Activated CD4-positive, CD25-positive, alpha-beta regulatory T cell treated with anti-CD3 and anti-CD28 coated beads, Interleukin-2, amount 50 U/mL, for 72 hours (primary cell): ENCODE measurements around the gene EEPD1.
"Not testable (repeated sequence)": the region's sequence is repeated elsewhere in the genome, so short reads cannot be mapped to it uniquely, and the experiment has no call there.

ENCODE experiments used
- DNase-seq: peaks from one replicate; pipeline ENCODE4 v3.0.0; 2021

Gene EEPD1

GRCh38 chr7:36305648-36306047, 152.6 kb downstream of the EEPD1 start:
- no peak for DNase-seq

GRCh38 chr7:36306222-36306621, 153.2 kb downstream of the EEPD1 start:
- no peak for DNase-seq

- DNase-seq = no peak
Observed at GRCh38 chr7:36306722-36307121, 153.7 kb downstream of the EEPD1 start.

GRCh38 chr7:36308031-36308430, 155.0 kb downstream of the EEPD1 start:
- no peak for DNase-seq

GRCh38 chr7:36309301-36309700, 156.2 kb downstream of the EEPD1 start:
- no peak for DNase-seq

- DNase-seq = no peak
Observed at GRCh38 chr7:36309716-36310115, 156.7 kb downstream of the EEPD1 start.

GRCh38 chr7:36310897-36311296, 157.8 kb downstream of the EEPD1 start:
- DNase-seq = no peak

- DNase-seq = no peak
Observed at GRCh38 chr7:36311539-36311938, 158.5 kb downstream of the EEPD1 start.

GRCh38 chr7:36312064-36312914, 159.2 kb downstream of the EEPD1 start:
- DNase-seq = no peak

GRCh38 chr7:36312915-36313334, 159.9 kb downstream of the EEPD1 start:
- no peak for DNase-seq

- DNase-seq = no peak
Observed at GRCh38 chr7:36313607-36314006, 160.6 kb downstream of the EEPD1 start.

- no peak for DNase-seq
Observed at GRCh38 chr7:36314491-36314890, 161.4 kb downstream of the EEPD1 start.

- no peak for DNase-seq
Observed at GRCh38 chr7:36315309-36315944, 162.4 kb downstream of the EEPD1 start.

GRCh38 chr7:36316319-36316718, 163.3 kb downstream of the EEPD1 start:
- DNase-seq = no peak

GRCh38 chr7:36317276-36317675, 164.2 kb downstream of the EEPD1 start:
- DNase-seq = no peak

- no peak for DNase-seq
Observed at GRCh38 chr7:36318116-36318515, 165.1 kb downstream of the EEPD1 start.

- not testable (repeated sequence) for DNase-seq
Observed at GRCh38 chr7:36321284-36321683, 168.2 kb downstream of the EEPD1 start.

GRCh38 chr7:36336390-36336789, 183.3 kb downstream of the EEPD1 start:
- no peak for DNase-seq

- DNase-seq = no peak
Observed at GRCh38 chr7:36338256-36338655, 185.2 kb downstream of the EEPD1 start.

GRCh38 chr7:36343548-36343947, 190.5 kb downstream of the EEPD1 start:
- DNase-seq = no peak

- DNase-seq = no peak
Observed at GRCh38 chr7:36344622-36345021, 191.6 kb downstream of the EEPD1 start.

- DNase-seq = no peak
Observed at GRCh38 chr7:36346260-36346831, 193.3 kb downstream of the EEPD1 start.

- DNase-seq = no peak
Observed at GRCh38 chr7:36348256-36348655, 195.2 kb downstream of the EEPD1 start.

- no peak for DNase-seq
Observed at GRCh38 chr7:36348771-36349170, 195.7 kb downstream of the EEPD1 start.
